ENCODE data around the gene PDE8A.

PDE8A gene

DNA sequence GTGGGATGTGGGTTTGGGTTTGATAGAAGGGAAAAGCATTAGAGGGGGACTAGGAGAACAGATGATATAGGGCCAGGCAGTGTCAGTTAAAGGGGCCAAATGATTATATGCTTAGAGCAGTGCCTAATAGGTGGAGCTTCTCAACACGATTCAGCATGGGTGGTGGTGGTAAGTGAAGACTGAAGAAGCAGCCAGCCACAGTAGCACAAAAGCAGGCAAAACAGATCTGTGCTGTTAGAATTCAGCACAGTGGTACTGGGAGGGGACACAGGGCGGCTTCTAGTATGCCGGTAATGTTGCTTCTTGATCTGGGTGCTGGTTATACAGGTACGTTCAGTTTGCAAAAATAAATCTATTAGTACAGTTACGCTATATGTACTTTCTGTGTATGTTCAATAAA is 25.5 kb downstream of the PDE8A start:
- Histone ChIP-seq H3K27ac (no peak overlapping the region), H3K36me3 (no peaks in the 10 kb centered on the region), H3K27me3 (ENCODE audit: insufficient read depth, low read depth, severe bottlenecking) (no peaks in the 10 kb centered on the region), H3K9me3 (ENCODE audit: severe bottlenecking) (no peaks in the 10 kb centered on the region), H3K4me3 (ENCODE audit: low read depth, low read length) (no peak overlapping the region)
- DNase-seq = no peak
- TF ChIP-seq, protein P1, sequence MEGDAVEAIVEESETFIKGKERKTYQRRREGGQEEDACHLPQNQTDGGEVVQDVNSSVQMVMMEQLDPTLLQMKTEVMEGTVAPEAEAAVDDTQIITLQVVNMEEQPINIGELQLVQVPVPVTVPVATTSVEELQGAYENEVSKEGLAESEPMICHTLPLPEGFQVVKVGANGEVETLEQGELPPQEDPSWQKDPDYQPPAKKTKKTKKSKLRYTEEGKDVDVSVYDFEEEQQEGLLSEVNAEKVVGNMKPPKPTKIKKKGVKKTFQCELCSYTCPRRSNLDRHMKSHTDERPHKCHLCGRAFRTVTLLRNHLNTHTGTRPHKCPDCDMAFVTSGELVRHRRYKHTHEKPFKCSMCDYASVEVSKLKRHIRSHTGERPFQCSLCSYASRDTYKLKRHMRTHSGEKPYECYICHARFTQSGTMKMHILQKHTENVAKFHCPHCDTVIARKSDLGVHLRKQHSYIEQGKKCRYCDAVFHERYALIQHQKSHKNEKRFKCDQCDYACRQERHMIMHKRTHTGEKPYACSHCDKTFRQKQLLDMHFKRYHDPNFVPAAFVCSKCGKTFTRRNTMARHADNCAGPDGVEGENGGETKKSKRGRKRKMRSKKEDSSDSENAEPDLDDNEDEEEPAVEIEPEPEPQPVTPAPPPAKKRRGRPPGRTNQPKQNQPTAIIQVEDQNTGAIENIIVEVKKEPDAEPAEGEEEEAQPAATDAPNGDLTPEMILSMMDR (IDR thresholded peaks at IDR 0.05; ENCODE audit: low read depth, low read length) = no peak

GRCh38 chr15:85007741-85008397 is 26.2 kb downstream of the PDE8A start:
- TF ChIP-seq, protein P1 (IDR thresholded peaks at IDR 0.05; ENCODE audit: low read depth, low read length) = no peak
- no peaks in the 10 kb centered on the region for H3K36me3 ChIP-seq
- no peak for DNase-seq
- no peaks in the 10 kb centered on the region for H3K9me3 ChIP-seq (ENCODE audit: severe bottlenecking)
- no peaks in the 10 kb centered on the region for H3K27me3 ChIP-seq (ENCODE audit: insufficient read depth, low read depth, severe bottlenecking)
- H3K27ac ChIP-seq = no peak overlapping the region
- no peak overlapping the region for H3K4me3 ChIP-seq (ENCODE audit: low read depth, low read length)

- no peak for DNase-seq
- no peak overlapping the region for H3K27ac ChIP-seq
- TF ChIP-seq, protein P1 (IDR thresholded peaks at IDR 0.05; ENCODE audit: low read depth, low read length) = no peak
- H3K27me3 ChIP-seq (ENCODE audit: insufficient read depth, low read depth, severe bottlenecking) = no peaks in the 10 kb centered on the region
- H3K4me3 ChIP-seq (ENCODE audit: low read depth, low read length) = no peak overlapping the region
- no peaks in the 10 kb centered on the region for H3K36me3 ChIP-seq
- H3K9me3 ChIP-seq (ENCODE audit: severe bottlenecking) = no peaks in the 10 kb centered on the region
Observed at GRCh38 chr15:85008474-85009260, 27.0 kb downstream of the PDE8A start.

DNA sequence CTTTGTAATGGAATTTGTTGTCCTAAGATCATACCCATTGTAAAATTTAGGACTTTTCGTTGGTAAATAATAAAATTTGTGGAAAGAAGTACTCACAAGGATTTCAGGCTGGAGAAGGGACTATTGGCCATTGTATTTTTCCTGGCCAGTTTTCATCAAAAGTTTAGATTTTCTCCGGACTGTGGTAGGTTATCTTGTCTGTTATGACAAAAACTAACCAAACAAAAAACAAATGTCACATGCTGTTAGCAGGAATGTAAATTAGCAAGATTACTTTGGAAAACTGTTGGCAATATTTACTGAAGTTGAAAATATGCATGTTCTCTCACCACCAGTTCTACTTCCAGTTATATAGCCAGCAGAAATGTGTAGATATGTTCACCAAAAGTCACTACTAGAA is 27.8 kb downstream of the PDE8A start:
- Histone ChIP-seq H3K36me3 (no peaks in the 10 kb centered on the region), H3K9me3 (ENCODE audit: severe bottlenecking) (no peaks in the 10 kb centered on the region), H3K27me3 (ENCODE audit: insufficient read depth, low read depth, severe bottlenecking) (no peaks in the 10 kb centered on the region), H3K4me3 (ENCODE audit: low read depth, low read length) (no peak overlapping the region), H3K27ac (no peak overlapping the region)
- TF ChIP-seq, protein P1 (IDR thresholded peaks at IDR 0.05; ENCODE audit: low read depth, low read length) = no peak
- no peak for DNase-seq

- no peak overlapping the region for H3K27ac ChIP-seq
- H3K27me3 ChIP-seq (ENCODE audit: insufficient read depth, low read depth, severe bottlenecking) = no peaks in the 10 kb centered on the region
- no peaks in the 10 kb centered on the region for H3K36me3 ChIP-seq
- no peak overlapping the region for H3K4me3 ChIP-seq (ENCODE audit: low read depth, low read length)
- TF ChIP-seq, protein P1 (IDR thresholded peaks at IDR 0.05; ENCODE audit: low read depth, low read length) = no peak
- DNase-seq = no peak
- H3K9me3 ChIP-seq (ENCODE audit: severe bottlenecking) = no peaks in the 10 kb centered on the region
Observed at GRCh38 chr15:85010071-85010385, 28.4 kb downstream of the PDE8A start.
